HTR-8/SVneo (cell line): ENCODE measurements around the gene ZEB2.
"Not testable (repeated sequence)": the region's sequence is repeated elsewhere in the genome, so short reads cannot be mapped to it uniquely, and the experiment has no call there.

Experiments
- DNase-seq: peaks from one replicate; pipeline ENCODE4 v3.0.0; 2011; ENCODE audit warnings: low spot score, mixed read lengths; ENCODE audit not compliant: insufficient read length
- FAIRE-seq: peaks from 2 replicates; lab custom pipeline; 2011; peaks lifted over from hg19 to GRCh38; lab: Jason Lieb, UNC

The ZEB2 gene

DNA sequence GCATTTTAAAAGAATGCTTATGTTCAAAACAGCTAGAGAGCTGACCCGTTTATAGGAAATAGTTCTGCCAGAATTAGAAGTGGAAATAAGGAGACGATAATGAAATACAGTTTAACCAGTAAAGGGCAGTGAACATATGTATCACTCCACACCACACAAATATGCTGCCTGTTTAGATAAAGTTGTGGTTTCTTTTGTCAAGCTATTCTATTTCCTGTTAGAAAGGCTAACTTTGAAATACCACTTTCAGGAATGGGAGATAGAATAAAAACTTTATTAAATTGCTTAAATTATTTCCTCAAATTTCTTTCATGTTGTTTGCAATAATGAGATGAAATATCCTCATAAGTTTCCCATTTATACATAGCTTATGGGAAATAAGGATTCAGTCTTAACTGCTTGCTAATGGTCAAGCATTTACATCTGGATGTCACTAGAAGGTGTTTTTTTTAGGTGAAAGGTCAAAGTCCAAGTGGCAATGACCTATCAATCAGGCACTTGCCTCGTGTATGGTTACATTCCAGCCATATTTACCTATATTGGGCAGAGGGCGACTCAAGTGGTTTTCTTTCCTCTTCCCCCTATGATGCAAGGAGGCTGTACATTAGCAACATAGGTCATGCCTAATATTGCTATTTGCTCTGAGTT lies 148.9 kb downstream of the ZEB2 start:
- no peak for FAIRE-seq
- no peak for DNase-seq

DNA sequence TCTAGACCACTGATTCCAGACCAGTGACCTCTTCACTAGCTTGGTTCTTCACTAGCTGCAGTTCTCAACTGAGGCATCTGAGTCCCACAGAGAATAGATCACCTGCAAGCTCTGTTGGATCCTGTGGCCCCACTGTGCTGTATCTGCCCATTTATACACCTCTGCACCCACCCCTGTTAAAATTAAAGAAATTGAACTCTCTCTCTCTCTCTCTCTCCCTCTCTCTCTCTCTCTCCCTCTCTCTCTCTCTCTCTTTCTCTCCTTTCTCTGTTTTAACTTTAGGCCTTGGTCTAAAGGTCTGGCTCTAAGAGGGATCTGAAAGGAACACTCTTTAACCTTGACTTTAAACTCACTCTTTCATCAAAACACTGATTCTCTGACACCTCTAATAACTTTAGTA lies 150.5 kb downstream of the ZEB2 start:
- no peak for FAIRE-seq

DNA sequence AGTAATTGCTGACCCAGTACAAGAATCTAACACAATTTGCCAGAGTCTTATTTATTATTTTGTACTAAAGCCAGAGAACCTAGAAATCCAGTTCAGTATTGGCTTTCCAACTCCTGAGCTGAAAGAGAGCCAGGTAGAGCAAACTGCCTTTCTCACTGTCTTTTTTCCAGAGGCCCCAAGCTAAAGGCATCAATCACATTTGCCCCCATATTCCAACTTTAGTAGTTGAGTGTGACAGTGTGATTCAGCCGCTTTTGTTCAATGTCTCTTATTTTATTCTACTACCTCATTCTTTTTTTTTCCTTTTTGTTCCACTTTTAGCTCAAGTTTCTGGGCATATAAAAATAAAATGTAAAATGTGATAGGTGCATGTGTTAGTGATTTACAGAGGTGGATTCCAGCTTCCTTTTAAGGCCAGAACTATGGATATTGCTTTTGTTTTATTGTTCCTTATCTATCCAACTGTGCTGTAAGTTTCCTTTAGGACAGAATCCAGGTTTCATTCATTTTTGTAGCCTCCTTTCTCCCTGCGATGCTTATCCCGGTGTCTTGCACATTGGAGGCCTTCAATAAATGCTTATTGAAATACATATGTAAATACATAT lies 153.0 kb downstream of the ZEB2 start:
- no peak for FAIRE-seq

More for the DNA sequence above, 150.5 kb downstream of the ZEB2 start:
- no peak for DNase-seq

DNA sequence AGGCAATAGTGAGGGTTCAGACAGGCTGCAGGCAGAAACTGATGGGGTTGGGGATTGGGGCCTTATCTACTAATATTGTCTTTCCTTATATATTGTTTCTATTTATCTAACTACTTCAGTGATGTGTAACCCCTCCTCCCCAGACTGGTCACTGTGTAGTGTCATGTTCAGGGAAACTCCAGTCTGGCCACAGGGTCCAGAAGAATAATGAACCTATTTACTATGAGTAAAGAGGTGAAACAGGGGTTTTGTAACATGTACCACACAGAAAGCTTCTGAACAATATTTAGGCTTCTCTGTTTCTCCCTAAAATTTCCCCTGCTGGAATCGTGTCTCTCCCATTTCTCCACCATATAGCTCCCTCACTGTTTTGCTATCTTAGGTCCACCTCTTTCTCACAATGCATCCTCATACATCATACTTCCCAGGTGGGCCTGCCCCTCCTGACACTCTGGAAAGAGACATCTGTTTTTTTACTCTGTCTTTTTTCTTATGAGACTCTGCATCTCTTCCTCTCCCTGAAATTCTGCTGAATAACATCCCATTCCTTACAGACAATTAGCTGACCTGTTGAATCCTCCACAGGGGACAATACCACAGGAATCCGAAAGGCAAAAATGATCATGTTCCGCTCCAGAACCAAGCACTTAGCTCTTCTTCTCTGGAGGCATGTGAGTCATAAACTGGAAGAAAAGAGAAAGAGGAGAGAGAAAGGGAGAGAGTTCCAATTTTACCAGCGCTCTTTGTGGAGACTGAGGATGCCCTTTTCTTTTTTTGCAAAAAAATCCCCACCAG lies 154.8 kb downstream of the ZEB2 start:
- FAIRE-seq = no peak

More for the DNA sequence above, 153.0 kb downstream of the ZEB2 start:
- DNase-seq = no peak

DNA sequence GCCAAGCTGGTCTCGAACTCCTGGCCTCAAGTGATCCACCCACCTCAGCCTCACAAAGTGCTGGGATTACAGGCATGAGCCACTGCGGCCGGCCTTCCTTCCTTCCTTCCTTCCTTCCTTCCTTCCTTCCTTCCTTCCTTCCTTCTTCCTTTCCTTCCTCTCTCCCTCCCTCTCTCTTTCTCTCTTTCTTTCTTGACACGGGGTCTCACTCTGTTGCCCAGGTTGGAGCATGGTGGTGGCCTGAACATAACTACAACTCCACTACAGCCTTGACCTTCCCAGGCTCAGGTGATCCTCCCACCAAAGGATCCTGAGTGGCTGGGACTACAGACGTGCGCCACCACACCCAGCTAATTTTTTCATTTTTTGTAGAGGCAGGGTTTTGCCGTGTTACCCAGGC lies 155.7 kb downstream of the ZEB2 start:
- not testable (repeated sequence) for DNase-seq, FAIRE-seq

More for the DNA sequence above, 154.8 kb downstream of the ZEB2 start:
- no peak for DNase-seq

DNA sequence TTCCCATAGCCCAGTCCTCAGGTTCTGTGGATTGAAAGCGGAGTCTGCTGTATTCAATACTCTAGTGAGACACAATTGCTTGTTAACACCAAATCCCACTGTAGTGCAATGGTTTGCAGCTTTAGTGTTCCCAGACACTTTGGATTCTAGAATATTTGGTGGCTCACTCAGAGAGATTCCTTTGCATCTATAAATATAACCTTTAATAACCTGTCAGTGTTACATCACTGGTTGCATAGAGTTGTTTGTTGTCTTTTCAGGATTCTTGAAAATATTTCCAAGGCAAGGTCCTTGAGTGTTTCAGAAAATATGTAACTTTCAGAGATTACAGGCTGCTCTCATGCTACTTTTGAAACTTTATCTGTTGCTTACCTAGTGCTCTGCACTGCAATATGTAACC lies 157.5 kb downstream of the ZEB2 start:
- no peak for FAIRE-seq

DNA sequence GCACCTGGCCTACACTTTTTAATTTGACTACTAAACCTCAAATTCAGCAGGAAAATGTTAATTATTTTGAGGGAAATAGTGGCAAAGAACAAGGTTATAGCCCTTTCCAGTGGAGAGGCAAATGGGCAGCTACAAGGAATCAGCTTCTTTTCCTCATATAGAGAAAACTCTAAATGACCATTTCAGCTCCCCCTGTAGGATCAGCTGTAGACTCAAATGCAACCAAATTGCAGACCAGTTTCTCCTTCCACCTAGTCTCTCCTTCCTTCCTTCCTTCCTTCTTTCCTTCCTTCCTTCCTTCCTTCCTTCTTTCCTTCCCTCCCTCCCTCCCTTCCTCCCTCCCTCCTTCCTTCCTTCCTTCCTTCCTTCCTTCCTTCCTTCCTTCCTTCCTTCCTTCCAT lies 158.2 kb downstream of the ZEB2 start:
- no peak for FAIRE-seq
- DNase-seq = no peak

More for the DNA sequence above, 157.5 kb downstream of the ZEB2 start:
- DNase-seq = peak; percentile 34

DNA sequence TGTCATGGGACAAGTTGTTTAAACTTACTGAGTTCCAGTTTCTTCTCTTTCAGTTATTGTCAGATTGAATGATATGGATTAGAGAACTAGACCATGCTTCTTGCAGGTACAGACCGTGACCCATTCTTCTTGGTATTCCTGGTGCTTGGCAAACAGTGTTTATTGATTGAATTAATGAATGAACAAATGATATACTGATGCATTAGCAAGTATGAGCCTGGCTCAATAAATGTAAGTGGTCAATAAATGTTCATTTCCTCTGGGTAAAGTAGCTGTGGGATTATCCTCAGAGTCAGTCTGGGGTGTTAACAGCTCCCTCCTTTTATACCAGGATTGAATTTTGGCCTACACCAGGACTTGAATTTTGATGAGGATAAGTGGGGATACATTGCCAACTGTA lies 160.2 kb downstream of the ZEB2 start:
- no peak for FAIRE-seq
- DNase-seq = no peak

DNA sequence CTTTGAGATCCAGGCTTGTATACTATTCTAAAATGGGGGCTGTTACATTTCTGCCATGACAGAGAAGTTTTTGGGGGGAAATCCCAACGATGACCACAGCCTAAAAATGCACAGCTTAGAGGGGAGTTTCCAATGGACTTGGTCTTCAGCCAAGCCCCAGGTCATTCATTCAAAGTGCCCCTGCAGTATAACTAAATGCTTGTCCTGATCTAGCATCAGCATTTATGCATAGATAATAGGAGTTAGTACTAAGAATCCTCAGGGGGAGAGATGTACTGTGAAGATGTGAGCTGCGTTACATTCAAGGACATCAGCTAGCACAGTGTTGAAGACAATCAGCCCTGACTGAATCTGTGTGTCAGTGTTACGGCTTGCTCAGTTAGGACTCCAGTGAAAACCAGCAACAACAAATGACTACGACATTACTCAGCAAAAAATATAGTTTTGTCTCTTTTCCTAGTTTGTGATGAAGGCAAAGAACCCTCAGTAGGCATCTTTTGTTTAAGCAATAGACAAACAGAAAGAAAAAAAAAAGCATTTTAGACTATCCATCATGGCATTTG lies 160.9 kb downstream of the ZEB2 start:
- no peak for DNase-seq
- peak; percentile 65 for FAIRE-seq

DNA sequence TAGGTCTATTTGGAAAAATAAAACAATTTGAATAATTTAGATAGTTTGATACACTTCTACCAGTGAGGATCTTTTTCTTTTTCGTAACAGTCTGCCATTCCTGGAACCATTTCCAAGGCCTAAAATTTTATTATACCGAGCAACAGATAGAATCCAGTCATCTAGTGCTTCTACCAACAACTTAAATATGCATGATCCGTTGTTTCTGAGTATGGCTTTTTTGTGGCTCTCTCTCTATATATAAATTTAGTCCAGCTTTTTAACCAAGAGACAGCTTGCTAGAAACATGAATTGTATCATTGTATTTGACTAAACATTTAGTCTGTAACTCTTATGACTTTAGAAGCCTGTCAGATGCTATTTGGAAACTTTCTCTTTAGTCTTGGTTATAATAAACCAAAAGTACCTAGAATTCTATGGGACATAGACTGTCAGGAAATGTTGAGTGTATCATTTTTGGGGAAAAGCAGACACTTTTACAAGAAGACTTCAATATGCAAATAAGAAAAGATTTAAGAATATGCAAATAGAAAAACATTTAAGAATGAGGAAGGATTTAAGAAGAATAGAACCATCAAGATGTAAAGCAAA lies 161.4 kb downstream of the ZEB2 start:
- FAIRE-seq (no peak), DNase-seq (no peak)

DNA sequence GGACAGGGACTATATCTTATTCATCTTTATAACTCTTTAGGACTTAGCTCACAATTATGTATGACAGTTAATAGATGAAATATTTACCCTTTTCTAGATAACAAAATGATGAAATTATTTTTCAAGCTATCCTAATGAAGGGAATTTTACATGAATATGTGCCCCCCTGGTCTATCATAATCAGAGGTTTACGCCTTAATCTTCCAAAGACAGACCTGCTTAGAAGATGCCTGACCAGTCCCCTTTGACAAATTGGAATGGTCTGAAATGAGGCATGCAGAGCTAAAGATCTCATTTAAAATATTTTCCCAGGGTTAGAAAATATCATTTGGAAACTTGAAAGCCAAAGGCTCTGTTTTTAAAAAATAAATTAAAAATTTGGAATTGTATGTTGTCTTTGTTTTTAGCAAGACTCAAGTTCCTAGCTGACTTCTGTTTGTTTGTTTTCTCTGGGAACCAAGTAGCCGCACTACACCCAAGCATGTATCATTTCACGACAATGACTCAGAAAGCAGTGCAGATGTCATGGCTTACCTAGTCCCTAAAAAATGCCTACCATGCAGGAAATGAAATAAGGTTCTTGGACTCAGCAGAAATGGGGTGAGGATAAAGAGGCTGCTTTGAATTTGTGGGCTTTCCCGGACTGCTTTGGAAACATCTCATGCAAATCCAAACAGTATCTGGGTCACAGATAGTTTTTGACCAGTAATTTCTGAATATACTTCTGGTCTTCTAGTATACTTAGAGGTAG lies 162.1 kb downstream of the ZEB2 start:
- no peak for FAIRE-seq
- DNase-seq = peak; percentile 70

DNA sequence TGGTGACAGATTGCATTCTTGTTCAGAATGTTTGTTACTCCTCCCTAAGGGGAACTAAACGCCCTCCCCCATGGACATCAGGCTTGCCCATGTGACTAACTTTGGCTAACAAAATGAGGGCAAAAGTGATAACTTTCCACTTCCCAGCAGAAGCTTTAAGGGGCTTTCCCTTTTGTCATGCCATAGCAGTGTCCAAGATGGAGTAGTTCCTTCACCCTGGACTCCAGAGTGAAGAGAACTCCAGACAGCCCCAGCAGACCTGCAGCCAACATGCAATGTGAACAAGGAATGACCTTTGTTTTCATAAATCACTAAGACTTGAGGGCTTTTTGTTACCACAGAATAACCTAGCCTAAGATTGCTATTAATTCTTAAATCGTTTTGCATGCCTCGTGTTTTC lies 163.5 kb downstream of the ZEB2 start:
- DNase-seq (no peak), FAIRE-seq (peak; percentile 20)

DNA sequence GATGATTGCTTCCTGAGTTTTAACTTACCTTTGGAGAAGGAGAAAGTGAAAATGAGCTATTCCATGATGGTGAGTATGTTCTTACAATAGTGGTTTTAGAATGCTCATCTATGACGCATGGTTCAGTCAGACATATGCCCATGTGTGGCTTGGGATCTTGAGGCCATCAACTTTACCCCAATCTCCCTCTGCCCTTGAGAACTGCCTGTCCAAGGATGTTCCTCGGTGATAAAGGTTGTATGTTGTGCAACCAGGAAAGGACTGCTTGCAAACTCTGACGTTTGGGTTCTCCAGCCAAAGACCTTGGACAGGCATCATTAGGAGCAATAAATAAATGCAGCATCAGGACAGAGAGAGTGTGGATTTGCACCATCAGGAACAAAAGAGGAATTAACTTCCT lies 165.0 kb downstream of the ZEB2 start:
- no peak for DNase-seq
- FAIRE-seq = no peak

DNA sequence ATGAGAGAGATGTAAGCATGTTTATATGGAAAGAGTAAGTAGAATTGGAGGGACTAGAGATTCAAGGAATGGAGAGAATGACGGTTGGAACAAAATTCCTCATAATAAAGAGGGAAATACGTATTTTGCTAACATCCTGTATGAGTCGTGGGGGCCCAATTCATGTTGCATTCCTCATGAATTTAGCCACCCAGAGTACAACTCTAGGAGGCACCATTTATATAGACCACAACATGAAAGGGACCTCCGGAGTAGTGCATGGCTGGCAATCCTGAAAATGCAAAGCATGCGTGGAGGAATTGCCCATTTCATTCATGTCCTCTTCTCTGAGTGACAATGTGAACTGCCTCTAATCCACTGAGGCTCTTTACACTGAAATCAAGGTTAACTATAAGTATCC lies 168.2 kb downstream of the ZEB2 start:
- DNase-seq (no peak), FAIRE-seq (no peak)

DNA sequence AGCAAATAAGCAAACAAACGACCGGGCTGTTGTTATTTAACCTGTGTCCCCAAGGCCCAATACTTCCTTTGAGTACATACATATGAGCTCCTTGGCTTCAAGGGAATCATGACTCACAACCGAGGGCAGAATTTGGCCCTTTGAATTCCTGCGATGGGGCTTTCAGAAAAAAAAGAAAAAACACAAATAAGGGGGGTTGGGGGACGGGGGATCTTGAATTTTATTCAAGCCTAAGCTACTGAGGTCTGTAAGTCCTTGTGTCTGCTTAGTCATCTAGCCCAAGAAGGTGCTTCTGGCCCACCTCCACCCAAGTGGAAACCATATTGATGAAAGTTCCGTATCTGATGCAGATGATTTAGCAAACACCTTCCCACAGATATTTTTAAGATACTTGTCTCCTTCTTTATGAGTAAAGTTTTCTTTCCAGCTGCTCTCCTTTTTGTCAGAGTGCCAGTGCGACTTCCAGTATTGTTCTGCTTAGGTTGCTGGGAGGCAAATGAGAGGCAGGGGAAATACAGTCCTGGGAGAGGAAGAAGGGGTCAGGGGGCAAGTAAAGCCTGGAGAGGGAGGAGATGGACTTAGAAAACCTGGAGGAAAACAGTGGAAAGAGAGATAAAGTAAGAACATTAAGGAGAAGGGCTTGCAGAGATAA lies 169.6 kb downstream of the ZEB2 start:
- FAIRE-seq (no peak), DNase-seq (no peak)

DNA sequence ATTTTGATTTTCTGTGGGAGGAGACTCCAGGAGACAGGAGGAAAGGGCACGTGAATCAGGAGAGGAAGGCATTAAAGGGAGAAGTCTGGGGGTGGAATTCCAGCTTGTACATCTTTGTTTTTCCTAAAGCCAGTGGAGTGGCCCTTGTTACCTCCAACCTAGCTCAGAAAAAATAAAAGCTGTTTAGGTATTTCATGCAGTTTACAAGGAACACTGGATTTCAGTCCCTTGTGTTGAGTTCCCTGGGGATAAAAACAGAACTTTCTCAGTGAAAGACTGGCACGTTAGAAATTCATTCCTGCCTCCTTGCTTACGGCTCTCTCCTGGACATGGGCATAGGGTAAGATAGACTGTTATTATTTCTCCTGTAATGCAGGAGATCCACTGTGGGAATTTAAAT lies 170.2 kb downstream of the ZEB2 start:
- FAIRE-seq = no peak
- DNase-seq = no peak

DNA sequence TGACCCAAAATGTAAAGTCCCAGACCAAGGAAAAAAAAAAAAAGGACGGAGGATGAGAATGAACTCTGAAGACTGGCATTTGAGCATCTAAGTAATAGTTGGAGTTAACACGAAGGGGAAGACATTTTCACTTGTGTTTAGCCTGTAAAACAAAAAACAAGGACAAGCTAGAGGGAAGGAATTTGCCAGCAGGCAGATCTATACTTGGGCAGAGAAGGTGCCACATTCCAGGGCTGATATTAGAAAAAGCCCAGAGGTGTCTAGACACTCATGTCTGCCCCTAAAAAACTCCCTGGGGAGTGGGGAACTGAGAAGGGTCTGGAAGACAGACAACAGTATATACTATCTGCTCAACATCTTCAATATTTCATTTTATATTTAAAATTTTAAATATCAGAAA lies 171.1 kb downstream of the ZEB2 start:
- no peak for FAIRE-seq
- no peak for DNase-seq

DNA sequence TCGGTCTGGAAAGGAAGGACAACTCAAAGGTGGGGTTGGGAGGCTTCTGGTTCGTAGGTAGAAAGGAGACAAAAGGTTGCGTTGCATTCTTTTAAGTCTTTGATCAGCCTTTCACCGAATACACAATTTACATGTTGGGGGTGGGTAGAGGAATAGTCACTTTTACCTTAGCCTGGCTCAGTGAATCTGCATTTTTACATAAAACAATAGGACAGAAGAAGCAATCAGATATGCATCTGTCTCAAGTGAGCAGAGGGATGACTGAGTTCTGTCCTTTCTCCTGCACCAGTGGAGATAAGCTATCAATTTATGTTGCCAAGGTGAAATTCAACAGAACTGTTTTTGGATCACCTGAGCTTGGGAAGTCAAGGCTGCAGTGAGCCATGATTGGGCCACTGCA lies 173.7 kb downstream of the ZEB2 start:
- FAIRE-seq = no peak

DNA sequence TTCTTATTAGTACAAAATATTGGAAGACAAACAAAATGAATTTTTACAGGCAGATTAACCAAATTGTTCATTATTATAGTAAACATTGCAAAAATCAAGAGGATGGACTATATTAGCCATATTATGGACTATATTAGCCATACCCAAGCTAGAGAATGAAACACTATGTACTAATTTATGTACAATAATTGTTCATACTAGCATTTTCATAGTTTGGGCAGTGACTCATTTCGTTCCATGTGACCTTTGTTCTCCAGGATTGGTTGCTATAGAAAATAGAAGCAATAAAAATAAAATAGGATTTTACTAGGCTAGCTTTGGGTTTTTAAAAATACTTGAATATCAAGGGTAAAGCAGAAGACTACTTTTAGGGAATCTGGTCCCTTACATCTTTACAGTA lies 176.8 kb downstream of the ZEB2 start:
- FAIRE-seq (no peak), DNase-seq (no peak)

More for the DNA sequence above, 173.7 kb downstream of the ZEB2 start:
- DNase-seq = no peak
